NT2/D1 (cell line): ENCODE results near the gene KLK10.

Experiments
- SUZ12 ChIP-seq: IDR thresholded peaks from 2 replicates; pipeline ENCODE4 v1.6.1; 2011; ENCODE audit not compliant: insufficient read length, insufficient read depth; ENCODE audit errors: extremely low read depth
- YY1 ChIP-seq: IDR thresholded peaks from 2 replicates; pipeline ENCODE4 v1.6.1; 2011; ENCODE audit not compliant: insufficient read length, insufficient read depth
- ZNF274 ChIP-seq: IDR thresholded peaks from 2 replicates; pipeline ENCODE4 v1.6.1; 2011; ENCODE audit warnings: mild to moderate bottlenecking, low read depth, low read length

- TF ChIP-seq ZNF274: no peak
- no peak for TF ChIP-seq YY1
- no peak for TF ChIP-seq SUZ12
These were observed at the start of gene KLK10 for GRCh38 chr19:51019544-51019925.
